ENCODE data around the gene GLYATL3. TPM values are rescaled to one million over a fixed set of nuclear protein-coding genes. Genes with fewer than 3 reads are reported as not detected.

GLYATL3 gene
- total RNA-seq, 1 experiment from 2014 or later = not detected

- in situ Hi-C loops (cut with HindIII; ENCODE audit: low pct_unique_long_range_greater_than_20kb, low sequenced_read_pairs) (no loop called here), intact Hi-C loops (cut with micrococcal nuclease; ENCODE audit: unreplicated experiment) (no loop called here)
- no TSS peak for BruUV-seq (replicated peaks)
- Histone ChIP-seq H3K4me1 (ENCODE audit: control insufficient read depth, insufficient read depth, low read length) (no peaks in the 10 kb centered on the region), H3K27me3 (ENCODE audit: control insufficient read depth, insufficient read depth, low read length) (no peaks in the 10 kb centered on the region), H3K36me3 (ENCODE audit: control insufficient read depth, insufficient read depth, low read length) (no peaks in the 10 kb centered on the region), H3K9me3 (ENCODE audit: control insufficient read depth, insufficient read depth, low read depth, low read length) (no peaks in the 10 kb centered on the region), H3K27ac (ENCODE audit: low read length) (no peak overlapping the region), H3K4me3 (ENCODE audit: low read depth in 2 of 2, low read length in 2 of 2) (no peak overlapping the region)
- TF ChIP-seq POLR2AphosphoS5 (IDR thresholded peaks at IDR 0.05; ENCODE audit: low read depth, low read length) (no peak), CTCF (IDR thresholded peaks at IDR 0.05) (no peak)
- TF ChIP-seq, protein P1, sequence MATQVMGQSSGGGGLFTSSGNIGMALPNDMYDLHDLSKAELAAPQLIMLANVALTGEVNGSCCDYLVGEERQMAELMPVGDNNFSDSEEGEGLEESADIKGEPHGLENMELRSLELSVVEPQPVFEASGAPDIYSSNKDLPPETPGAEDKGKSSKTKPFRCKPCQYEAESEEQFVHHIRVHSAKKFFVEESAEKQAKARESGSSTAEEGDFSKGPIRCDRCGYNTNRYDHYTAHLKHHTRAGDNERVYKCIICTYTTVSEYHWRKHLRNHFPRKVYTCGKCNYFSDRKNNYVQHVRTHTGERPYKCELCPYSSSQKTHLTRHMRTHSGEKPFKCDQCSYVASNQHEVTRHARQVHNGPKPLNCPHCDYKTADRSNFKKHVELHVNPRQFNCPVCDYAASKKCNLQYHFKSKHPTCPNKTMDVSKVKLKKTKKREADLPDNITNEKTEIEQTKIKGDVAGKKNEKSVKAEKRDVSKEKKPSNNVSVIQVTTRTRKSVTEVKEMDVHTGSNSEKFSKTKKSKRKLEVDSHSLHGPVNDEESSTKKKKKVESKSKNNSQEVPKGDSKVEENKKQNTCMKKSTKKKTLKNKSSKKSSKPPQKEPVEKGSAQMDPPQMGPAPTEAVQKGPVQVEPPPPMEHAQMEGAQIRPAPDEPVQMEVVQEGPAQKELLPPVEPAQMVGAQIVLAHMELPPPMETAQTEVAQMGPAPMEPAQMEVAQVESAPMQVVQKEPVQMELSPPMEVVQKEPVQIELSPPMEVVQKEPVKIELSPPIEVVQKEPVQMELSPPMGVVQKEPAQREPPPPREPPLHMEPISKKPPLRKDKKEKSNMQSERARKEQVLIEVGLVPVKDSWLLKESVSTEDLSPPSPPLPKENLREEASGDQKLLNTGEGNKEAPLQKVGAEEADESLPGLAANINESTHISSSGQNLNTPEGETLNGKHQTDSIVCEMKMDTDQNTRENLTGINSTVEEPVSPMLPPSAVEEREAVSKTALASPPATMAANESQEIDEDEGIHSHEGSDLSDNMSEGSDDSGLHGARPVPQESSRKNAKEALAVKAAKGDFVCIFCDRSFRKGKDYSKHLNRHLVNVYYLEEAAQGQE (IDR thresholded peaks at IDR 0.05; ENCODE audit: insufficient read depth in 1 of 2, low read depth in 2 of 2, low read length in 1 of 2) = no peak
- ChIA-PET POLR2A (no interaction called here), CTCF (no interaction called here)
- DNase-seq (ENCODE audit: low read depth, low spot score) (no peak), ATAC-seq (no peak)
Observed at GRCh38 chr6:49576618-49577017, 76.9 kb downstream of the GLYATL3 start.

Other genes starting within 250 kb of the GLYATL3 start
- 7.1 TPM for gene MMUT, start 36.7 kb upstream of the GLYATL3 start, total RNA-seq (2021; ENCODE audit: unreplicated experiment)
- gene CENPQ, start 36.6 kb upstream of the GLYATL3 start, total RNA-seq (2021; ENCODE audit: unreplicated experiment) = 5.5 TPM
- 0.15 TPM for gene C6orf141, start 50.7 kb downstream of the GLYATL3 start, total RNA-seq (2021; ENCODE audit: unreplicated experiment)
- 0.23 TPM for gene RHAG, start 136.9 kb downstream of the GLYATL3 start, total RNA-seq (2021; ENCODE audit: unreplicated experiment)
- gene CRISP2, start 213.6 kb downstream of the GLYATL3 start, total RNA-seq (2021; ENCODE audit: unreplicated experiment) = not detected
- gene CRISP3, start 244.5 kb downstream of the GLYATL3 start, total RNA-seq (2021; ENCODE audit: unreplicated experiment) = not detected

All from Panc1 (cell line).